Amniotic stem cell (primary cell): Measurements from ENCODE around the gene COBL.

ENCODE experiments used
- DNase-seq: peaks from one replicate; lab custom pipeline; 2025; lab: John Stamatoyannopoulos, UW

COBL gene

DNA sequence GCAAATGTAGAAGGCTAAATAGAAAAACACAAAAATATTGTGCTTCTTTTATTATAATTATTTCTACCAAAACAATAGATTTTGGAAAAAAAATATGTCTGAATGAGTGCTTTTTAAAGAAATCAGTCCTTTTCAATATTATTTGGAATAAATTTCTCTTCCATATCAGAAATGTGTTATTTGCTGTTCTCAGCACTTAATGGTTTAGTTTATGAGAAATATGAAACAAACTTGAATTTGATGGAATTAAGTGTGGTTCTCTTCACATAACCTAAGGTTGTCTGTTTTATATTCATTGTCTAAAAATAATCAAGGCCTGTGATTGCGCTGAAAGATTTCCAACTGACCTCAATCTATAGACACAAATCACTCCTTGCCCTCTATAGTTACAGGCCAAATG, 203.0 kb downstream of the COBL start:
- no peak for DNase-seq

DNA sequence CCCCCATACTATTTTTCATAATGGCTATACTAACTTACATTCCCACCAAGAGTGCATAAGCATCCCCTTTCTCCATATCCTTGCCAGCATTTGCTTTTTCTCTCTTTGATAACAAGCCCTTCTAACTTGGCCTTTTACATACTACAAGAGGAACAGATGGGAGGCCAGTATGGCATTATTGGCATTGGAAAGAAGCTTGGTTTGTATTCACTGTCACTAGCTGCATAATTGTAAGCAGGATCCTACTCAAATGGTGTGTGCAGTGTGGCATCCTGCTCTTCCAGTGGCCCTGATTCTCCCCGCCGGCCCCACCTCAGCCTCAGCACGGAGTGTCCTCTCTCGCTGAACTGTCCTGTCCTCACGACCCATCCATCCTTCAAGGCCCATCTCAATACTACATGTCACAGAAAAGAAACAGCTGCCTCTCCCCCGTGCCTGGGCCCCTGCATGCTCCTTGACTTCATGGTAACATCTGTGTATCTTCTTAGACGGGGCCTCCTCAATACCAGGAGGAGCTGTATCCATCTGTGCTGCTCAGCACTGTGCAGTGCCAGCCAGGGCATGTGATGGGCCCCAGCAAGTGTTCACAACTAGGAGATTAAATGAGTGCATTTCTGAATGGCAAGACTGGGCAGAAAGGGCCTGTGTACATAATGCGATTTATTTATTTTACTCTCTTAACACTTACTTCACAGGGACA, 205.2 kb downstream of the COBL start:
- no peak for DNase-seq

DNA sequence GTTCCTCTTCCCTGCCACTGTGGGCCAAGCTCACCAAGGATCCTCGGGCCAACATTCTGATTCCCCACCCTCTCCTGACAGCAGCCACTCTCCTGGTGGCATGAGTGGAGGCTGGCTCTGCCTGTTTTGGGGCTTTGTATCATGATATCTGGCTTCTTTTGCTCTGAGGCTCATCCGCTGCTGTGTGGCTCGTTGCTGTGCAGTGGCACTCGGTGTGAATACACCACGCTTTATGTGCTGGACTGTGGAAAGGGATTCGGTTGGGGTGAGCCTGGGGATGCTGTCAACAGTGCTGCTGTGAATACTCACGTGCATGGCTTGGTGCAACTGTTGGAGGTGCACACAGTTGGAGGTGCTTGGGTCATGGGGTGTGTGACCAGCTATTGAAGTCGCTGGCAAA, 208.5 kb downstream of the COBL start:
- no peak for DNase-seq

- DNase-seq, result no peak
Observed at GRCh38 chr7:51104278-51104677, 212.3 kb downstream of the COBL start.

DNA sequence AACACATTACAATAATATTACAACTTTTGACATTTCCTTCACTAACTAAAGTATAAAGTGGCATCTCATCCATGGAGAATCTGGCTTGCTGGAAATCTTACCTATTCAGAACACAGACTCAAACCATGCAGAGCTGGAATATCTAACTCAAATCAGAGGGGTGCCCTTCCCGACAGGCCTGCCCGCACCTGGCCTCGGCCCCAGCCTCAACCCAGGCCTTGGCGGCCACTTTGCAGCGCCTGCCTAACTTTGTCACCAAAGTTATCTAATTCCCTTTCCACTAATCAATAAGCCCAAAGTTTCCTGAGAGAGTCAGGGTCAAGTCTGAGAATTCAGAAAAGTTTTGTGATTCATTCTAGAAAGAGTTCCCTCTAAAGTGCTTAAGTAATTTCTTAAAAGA, 212.9 kb downstream of the COBL start:
- no peak for DNase-seq

- DNase-seq, result no peak
Observed at GRCh38 chr7:51102828-51103227, 213.8 kb downstream of the COBL start.

DNA sequence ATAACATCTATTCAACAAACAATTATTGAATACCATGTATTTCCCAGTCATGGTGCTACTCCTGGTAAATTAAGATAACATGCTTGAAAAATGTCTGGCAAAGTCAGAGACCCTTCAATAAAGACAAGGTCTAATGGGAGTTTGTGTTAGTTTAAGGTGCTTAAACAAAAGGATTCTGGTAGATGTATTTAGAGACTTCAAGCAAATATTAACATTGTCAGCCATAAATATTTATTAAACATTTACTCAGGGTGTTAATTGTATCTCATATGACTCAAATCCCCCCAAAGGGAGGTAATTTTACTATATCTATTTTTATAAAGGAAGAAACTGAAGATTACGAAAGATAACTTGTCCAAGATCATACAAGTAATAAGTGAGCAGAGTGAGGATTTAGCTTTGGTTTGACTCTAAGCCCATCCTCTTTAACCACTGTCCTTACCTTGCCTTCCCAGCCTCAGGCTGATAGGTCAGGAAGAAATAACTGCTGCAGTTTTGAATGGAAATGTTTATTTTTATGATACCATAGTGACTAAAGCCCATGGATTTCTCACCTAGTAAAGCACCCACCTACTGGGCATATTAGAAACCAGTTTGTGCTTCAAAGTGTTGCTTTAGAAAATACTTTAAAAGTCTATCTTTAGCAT, 215.4 kb downstream of the COBL start:
- no peak for DNase-seq

GRCh38 chr7:51090411-51090810, 226.2 kb downstream of the COBL start:
- no peak for DNase-seq

GRCh38 chr7:51085034-51085692, 231.4 kb downstream of the COBL start:
- DNase-seq, result no peak

DNA sequence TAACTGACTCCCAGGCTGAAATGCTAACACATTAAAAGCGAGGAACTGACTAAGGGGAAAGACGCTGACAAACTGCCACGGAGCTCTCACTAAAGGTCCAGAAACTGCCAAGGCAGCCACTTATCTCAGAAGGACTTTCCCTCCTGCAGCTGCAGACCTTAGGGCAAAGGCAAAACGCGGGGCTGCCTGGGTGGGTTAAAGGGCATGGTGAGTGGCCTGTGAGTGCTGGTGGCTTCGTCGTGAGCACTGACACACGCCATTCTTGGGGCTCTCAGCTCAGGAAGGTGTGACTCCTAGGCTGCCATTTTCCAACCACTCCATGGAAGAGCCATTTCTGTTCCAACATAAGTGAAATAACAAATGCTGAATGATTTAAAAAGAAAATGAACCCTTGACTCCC, 232.5 kb downstream of the COBL start:
- DNase-seq, result no peak

GRCh38 chr7:51082940-51083533, 233.6 kb downstream of the COBL start:
- no peak for DNase-seq

DNA sequence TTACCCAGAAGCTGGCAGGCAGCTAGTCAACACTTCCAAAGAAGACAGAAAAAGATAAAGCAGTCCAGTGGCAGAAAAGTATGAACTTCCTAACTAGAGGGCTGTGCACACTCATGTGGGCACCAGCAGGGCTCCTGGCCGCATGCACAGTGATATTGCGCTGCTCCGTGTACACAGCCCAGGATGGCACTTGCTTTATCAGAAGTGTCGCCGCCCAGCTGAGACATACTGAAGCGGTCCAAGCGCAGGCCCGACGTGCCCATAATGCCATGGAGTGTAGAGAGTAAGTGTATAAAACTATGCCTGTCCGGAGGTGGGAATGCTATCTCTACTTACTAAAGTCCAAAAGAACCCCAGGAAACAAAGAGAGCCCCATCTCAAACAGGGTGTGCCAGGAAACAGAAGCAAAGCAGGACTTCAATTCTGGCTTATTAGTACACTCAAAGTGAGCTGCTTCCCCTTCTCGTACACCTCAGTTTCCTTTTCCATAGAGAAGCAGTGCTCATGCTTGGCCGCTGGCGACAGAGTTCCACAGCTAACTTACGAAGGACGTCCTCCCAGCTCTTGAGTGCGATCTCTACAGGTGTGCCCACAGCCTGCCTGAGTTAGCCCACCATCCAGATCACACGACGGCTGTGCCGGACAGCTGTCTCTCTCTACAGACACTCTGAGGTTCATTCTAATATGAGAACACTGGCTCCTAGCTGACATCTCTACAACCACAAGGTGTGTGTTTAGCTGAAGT, 234.3 kb downstream of the COBL start:
- no peak for DNase-seq

DNA sequence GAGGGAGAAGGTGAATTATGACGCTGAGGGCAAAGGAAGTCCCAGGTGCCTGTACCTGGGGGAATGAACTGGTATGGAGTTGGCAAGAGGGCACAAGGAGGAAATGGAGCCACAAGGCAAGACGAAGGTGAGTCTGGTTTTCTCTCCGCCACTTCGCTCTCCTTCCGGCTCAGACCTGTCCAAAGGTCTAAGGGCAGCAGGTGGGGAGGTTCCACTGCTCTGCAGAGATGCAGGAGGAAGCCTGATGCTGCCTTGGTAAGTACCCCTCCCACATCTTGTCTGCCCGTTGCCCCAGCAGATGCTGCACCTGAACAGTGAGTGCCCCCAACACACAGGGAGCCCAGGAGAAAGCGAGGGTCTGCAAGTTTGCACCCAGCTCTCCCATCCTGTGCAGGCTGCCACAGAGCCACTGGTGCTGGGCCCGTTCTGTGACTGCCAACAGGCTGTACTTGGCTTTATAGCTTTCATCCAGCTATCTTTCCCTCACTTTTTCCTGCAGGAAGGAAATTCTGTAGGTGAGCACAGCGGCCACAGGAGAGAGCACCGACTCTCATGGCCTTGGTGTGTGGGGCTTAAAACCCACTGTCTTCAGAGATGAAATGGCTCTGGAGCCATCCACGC, 235.2 kb downstream of the COBL start:
- no peak for DNase-seq

DNA sequence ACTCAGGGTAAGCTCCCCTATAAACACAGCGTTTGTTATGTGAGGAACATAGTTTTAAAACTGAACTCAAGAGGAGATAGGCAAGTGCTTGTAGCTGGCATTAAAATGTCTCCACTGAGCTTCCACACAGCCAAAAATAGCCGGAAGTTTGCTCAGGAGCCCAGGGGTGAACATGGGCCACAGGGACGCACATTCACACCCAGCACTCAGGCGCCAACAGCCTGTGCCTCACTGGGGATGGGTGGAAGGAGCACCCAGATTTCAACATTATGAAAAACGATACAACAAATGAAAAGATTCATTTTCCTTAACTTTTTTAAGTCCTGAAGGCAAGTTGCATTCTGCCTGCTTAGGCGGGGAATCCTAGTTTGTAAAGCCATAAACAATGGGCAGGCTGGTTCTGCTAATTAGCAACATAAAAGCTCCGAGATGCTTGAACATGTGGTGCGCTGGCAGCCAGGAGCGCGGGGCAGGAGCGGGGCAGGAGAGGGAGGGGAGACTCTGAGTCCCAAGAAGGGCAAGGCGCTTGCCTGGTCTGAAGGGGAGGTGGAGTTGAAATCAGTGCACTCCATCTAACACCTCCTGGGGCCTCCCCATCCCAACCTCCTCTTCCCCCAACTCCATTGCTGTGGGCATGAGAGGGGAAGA, 235.9 kb downstream of the COBL start:
- DNase-seq, result no peak

DNA sequence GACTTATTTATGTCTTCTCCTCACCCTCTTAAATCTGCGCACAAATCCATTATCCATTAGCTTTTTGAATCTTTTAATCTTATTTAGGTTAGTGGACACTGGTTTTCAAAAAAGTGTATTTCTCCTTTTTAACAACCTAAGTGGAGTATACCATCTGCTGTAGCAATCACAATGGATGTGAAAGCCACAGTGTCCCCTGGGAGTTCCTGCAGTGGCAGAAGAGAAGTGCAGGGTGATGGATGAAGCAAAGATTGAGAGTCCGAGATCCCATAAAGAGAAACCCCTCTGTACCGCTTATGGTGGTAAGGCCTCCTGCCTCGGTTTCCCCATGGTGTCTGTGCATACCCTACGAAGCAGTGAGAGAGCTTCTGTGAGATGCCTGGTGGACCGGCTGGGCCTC, 236.4 kb downstream of the COBL start:
- DNase-seq, result no peak

DNA sequence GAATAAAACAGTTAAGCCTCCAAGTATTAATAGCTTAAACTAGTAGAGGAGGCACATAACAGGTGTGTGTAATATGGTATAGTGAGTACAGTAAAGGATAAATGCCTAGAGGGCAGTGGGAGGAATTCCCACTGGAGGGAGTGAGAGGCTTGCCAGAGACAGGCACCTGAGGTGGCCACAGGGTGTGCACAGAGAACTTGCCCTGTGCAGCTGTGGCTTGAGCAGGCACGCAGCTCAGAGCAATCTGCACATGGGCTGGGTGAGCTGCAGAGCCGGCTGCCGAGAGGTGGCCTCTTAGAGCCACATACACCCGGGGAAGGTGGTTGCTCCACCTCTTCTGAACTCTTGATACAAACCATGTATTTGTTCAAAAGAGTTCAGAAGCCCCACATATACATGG, 237.1 kb downstream of the COBL start:
- no peak for DNase-seq

DNA sequence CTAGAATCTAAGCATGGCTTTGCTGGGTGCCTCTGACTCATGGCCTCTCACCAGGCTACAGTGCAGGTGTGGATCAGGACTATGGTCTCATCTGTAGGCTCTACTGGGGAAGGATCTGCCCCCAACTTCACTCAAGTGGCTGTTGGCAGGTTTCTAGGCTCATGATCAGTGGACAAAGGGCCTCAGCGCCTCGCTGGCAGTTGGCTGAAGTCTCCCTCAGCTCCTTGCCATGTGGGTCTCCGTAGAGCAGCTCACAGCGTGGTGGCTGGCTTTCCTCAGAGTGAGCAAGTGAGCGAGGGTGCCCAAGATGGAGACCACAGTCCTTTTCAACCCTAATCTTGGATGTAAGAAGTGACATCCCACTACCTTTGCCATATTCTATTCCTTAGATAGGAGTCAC, 238.0 kb downstream of the COBL start:
- no peak for DNase-seq

DNA sequence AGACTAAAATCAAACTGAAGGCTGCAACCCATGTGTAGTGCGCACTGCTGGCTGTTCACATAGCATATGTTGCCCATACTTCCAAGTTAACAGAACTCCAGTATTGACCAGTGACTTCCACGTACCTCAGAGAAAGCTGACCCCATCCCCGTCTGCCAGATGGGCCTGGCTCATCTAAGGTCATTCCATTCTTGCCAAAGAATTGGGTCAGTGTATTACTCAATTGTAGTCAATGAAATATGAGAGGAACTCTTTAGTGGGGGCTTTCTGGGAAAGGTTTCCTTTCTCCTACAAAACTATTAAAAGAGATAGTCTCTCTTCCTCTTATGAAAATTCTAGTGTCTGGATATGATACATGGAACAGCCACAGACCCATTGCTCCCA, 238.6 kb downstream of the COBL start:
- no peak for DNase-seq

- DNase-seq, result no peak
Observed at GRCh38 chr7:51077316-51077986, 239.2 kb downstream of the COBL start.

GRCh38 chr7:51075681-51076580, 240.7 kb downstream of the COBL start:
- no peak for DNase-seq
